GM12878 (cell line): ENCODE measurements around the gene CFI. TPM values are rescaled to one million over a fixed set of nuclear protein-coding genes. Genes with fewer than 3 reads are reported as not detected.

Experiments used
- BHLHE40 ChIP-seq, 2 experiments: fragments of 450-650 bp in 1 of 2; IDR thresholded peaks; 2 replicates each; pipeline ENCODE4 v1.6.1; 2011 to 2017; ENCODE audit warnings: low read depth in 2 of 2, borderline replicate concordance in 1 of 2, improper control_type of control experiment in 1 of 2, low read length in 1 of 2, mild to moderate bottlenecking in 1 of 2
- CEBPB ChIP-seq, 2 experiments: fragments of 150-350 bp in 1 of 2; IDR thresholded peaks; 2 replicates each; pipeline ENCODE4 v1.6.1; 2012 to 2014; ENCODE audit warnings: low read depth in 2 of 2, low read length in 2 of 2, borderline replicate concordance in 1 of 2, inconsistent platforms in 1 of 2
- CHD1 ChIP-seq: IDR thresholded peaks from 2 replicates; pipeline ENCODE4 v1.6.1; 2012; ENCODE audit warnings: low read depth, low read length, improper control_type of control experiment
- CREM ChIP-seq: IDR thresholded peaks from 2 replicates; pipeline ENCODE4 v1.6.1; 2014; ENCODE audit warnings: antibody characterized with exemption, low read depth
- HDAC6 ChIP-seq: fragments of 200-600 bp; sonication (generic); IDR thresholded peaks from one replicate; pipeline ENCODE4 v1.8.0; 2017; ENCODE audit warnings: antibody characterized with exemption; ENCODE audit not compliant: unreplicated experiment
- NFIC ChIP-seq: IDR thresholded peaks from 2 replicates; pipeline ENCODE4 v1.6.1; 2012; ENCODE audit warnings: low read depth, mild to moderate bottlenecking, inconsistent platforms, low read length, moderate library complexity
- NRF1 ChIP-seq: conservative IDR thresholded peaks from 2 replicates; pipeline ENCODE4 v1.6.1; 2011; ENCODE audit warnings: mild to moderate bottlenecking, low read depth, low read length, improper control_type of control experiment
- POLR2A ChIP-seq: IDR thresholded peaks from 2 replicates; pipeline ENCODE4 v1.6.1; 2011; ENCODE audit warnings: low read depth, mild to moderate bottlenecking, low read length
- RB1 ChIP-seq: fragments of 450-650 bp; formaldehyde crosslinking; IDR thresholded peaks from 2 replicates; pipeline ENCODE4 v1.6.1; 2017; ENCODE audit warnings: mild to moderate bottlenecking, borderline replicate concordance
- RBBP5 ChIP-seq: fragments of 200-600 bp; sonication (generic); conservative IDR thresholded peaks from 2 replicates; pipeline ENCODE4 v1.6.1; 2016
- SIN3A ChIP-seq: IDR thresholded peaks from 2 replicates; pipeline ENCODE4 v1.6.1; 2012; ENCODE audit warnings: low read depth, low read length, improper control_type of control experiment
- SMC3 ChIP-seq: IDR thresholded peaks from 2 replicates; pipeline ENCODE4 v1.6.1; 2011; ENCODE audit warnings: low read length, improper control_type of control experiment, borderline replicate concordance
- SRF ChIP-seq, 2 experiments: IDR thresholded peaks; 2 replicates each; pipeline ENCODE4 v1.6.1; 2011; ENCODE audit warnings: low read depth in 2 of 2, low read length in 2 of 2, mild to moderate bottlenecking in 1 of 2, moderate library complexity in 1 of 2
- ZNF24 ChIP-seq: fragments of 450-650 bp; IDR thresholded peaks from 2 replicates; pipeline ENCODE4 v1.6.1; 2017; ENCODE audit warnings: antibody characterized with exemption, mild to moderate bottlenecking
- polyA plus RNA-seq, 11 experiments: library from polyadenylated mRNA; depleted of rRNA in 4 of 11; unstranded in 6 of 11; stranded (reverse) in 5 of 11; fragments of >200 nt; fragmentation: Nextera tagmentation in 4 of 11; fragmentation: Illumina TruSeq in 1 of 11; extraction: Ambion mirVana in 4 of 11; extraction: Trizol in 1 of 11; gene quantifications; 1 replicate in 1 of 11; 2 replicates in 10 of 11; pipeline versions ENCODE4 v1.2.1 to v1.2.3, GENCODE V29; 2011 to 2016; ENCODE audit warnings: inconsistent platforms in 2 of 11, missing spikeins in 2 of 11, low read depth in 1 of 11
- total RNA-seq, 4 experiments: library from RNA; depleted of rRNA in 3 of 4; stranded (reverse); fragments of >200 nt in 3 of 4; fragmentation: Illumina TruSeq in 1 of 4; extraction: Trizol in 1 of 4; gene quantifications; 2 replicates each; pipeline versions ENCODE4 v1.2.1 to v1.2.3, GENCODE V29; 2013 to 2021
- TF ChIP-seq, protein P1 (sequence below): IDR thresholded peaks from 2 replicates; pipeline ENCODE4 v1.6.1; 2012; ENCODE audit warnings: mild to moderate bottlenecking, low read depth, low read length
- TF ChIP-seq, protein P2 (sequence below): fragments of 450-650 bp; IDR thresholded peaks from 2 replicates; pipeline ENCODE4 v1.6.1; 2017; ENCODE audit warnings: borderline replicate concordance
- TF ChIP-seq, protein P3 (sequence below): IDR thresholded peaks from 2 replicates; pipeline ENCODE4 v1.6.1; 2012; ENCODE audit warnings: improper control_type of control experiment, low read depth, low read length; ENCODE audit not compliant: insufficient replicate concordance

CFI gene
- total and polyA plus RNA-seq, 10 of the 15 experiments (the other 5 are each of a cell fraction or from before 2014, with no cell fraction given): 0.15 to 0.28 TPM; not detected in 8

DNA sequence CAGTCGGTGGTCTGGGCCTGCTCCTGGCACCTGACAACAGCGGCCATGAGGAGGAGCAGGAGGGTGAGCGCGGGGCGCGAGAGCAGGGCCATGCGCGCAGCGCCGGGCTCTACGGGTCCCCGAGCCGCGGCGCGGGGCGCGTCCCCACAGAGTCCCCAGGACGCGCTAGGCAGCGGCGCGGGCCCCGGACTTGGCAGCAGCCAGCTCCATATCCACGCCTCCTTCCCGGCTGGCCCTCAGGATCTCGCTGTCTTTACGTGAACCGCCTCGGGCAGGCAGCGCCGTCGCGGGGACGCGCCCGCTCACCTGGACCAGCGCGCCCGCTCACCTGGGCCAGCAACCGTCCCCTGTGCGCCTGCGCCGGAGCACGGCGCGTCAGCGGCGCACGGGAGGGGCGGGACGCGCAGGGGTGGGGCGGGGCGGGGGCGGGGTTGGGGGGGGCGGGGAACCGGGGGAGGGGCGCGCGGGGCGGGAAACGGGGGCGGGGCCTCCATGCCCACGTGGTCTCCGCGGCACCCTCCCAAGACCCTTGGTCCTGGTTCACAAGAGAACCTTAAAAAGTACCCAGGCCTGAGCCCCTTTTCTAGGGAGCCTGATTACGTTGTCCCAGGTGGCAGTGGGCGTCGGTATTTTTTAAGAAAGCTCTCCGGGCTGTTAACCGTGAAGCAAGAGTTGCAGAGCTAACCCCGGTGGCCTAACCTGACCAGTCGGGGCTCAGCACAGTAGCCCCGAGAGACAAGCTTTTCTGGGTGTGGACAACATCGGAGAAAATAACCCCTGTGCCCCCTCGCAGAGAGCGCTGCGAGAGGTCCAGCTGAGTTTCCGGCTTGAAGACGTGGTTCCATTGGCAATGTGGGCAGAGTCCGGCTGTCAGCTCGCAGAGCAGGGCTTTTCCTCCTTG is 71.8 kb downstream of the CFI start, which contains the start of gene PLA2G12A (continued):
- TF ChIP-seq NFIC (no peak), NRF1 (peak; percentile 65), SIN3A (no peak), RBBP5 (no peak), SMC3 (no peak), ZNF24 (no peak), SRF (IDR thresholded peaks at IDR 0.05; ENCODE audit: low read depth in 2 of 2, low read length in 2 of 2) (no peak), CHD1 (no peak), RB1 (peak; percentile 74; the same call in 1 of the 2 replicates), CEBPB (IDR thresholded peaks at IDR 0.05; ENCODE audit: borderline replicate concordance in 1 of 2, low read depth in 2 of 2, low read length in 2 of 2) (no peak), BHLHE40 (IDR thresholded peaks at IDR 0.05; ENCODE audit: borderline replicate concordance in 1 of 2, low read depth in 2 of 2, low read length in 1 of 2) (peak; percentile 42 to 83; a peak in 3 of 4 replicates), POLR2A (peak; percentile 75), CREM (no peak), HDAC6 (no peak)
- TF ChIP-seq, protein P1, sequence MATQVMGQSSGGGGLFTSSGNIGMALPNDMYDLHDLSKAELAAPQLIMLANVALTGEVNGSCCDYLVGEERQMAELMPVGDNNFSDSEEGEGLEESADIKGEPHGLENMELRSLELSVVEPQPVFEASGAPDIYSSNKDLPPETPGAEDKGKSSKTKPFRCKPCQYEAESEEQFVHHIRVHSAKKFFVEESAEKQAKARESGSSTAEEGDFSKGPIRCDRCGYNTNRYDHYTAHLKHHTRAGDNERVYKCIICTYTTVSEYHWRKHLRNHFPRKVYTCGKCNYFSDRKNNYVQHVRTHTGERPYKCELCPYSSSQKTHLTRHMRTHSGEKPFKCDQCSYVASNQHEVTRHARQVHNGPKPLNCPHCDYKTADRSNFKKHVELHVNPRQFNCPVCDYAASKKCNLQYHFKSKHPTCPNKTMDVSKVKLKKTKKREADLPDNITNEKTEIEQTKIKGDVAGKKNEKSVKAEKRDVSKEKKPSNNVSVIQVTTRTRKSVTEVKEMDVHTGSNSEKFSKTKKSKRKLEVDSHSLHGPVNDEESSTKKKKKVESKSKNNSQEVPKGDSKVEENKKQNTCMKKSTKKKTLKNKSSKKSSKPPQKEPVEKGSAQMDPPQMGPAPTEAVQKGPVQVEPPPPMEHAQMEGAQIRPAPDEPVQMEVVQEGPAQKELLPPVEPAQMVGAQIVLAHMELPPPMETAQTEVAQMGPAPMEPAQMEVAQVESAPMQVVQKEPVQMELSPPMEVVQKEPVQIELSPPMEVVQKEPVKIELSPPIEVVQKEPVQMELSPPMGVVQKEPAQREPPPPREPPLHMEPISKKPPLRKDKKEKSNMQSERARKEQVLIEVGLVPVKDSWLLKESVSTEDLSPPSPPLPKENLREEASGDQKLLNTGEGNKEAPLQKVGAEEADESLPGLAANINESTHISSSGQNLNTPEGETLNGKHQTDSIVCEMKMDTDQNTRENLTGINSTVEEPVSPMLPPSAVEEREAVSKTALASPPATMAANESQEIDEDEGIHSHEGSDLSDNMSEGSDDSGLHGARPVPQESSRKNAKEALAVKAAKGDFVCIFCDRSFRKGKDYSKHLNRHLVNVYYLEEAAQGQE: no peak
- TF ChIP-seq, protein P2, sequence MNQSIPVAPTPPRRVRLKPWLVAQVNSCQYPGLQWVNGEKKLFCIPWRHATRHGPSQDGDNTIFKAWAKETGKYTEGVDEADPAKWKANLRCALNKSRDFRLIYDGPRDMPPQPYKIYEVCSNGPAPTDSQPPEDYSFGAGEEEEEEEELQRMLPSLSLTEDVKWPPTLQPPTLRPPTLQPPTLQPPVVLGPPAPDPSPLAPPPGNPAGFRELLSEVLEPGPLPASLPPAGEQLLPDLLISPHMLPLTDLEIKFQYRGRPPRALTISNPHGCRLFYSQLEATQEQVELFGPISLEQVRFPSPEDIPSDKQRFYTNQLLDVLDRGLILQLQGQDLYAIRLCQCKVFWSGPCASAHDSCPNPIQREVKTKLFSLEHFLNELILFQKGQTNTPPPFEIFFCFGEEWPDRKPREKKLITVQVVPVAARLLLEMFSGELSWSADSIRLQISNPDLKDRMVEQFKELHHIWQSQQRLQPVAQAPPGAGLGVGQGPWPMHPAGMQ: no peak
- TF ChIP-seq, protein P3, sequence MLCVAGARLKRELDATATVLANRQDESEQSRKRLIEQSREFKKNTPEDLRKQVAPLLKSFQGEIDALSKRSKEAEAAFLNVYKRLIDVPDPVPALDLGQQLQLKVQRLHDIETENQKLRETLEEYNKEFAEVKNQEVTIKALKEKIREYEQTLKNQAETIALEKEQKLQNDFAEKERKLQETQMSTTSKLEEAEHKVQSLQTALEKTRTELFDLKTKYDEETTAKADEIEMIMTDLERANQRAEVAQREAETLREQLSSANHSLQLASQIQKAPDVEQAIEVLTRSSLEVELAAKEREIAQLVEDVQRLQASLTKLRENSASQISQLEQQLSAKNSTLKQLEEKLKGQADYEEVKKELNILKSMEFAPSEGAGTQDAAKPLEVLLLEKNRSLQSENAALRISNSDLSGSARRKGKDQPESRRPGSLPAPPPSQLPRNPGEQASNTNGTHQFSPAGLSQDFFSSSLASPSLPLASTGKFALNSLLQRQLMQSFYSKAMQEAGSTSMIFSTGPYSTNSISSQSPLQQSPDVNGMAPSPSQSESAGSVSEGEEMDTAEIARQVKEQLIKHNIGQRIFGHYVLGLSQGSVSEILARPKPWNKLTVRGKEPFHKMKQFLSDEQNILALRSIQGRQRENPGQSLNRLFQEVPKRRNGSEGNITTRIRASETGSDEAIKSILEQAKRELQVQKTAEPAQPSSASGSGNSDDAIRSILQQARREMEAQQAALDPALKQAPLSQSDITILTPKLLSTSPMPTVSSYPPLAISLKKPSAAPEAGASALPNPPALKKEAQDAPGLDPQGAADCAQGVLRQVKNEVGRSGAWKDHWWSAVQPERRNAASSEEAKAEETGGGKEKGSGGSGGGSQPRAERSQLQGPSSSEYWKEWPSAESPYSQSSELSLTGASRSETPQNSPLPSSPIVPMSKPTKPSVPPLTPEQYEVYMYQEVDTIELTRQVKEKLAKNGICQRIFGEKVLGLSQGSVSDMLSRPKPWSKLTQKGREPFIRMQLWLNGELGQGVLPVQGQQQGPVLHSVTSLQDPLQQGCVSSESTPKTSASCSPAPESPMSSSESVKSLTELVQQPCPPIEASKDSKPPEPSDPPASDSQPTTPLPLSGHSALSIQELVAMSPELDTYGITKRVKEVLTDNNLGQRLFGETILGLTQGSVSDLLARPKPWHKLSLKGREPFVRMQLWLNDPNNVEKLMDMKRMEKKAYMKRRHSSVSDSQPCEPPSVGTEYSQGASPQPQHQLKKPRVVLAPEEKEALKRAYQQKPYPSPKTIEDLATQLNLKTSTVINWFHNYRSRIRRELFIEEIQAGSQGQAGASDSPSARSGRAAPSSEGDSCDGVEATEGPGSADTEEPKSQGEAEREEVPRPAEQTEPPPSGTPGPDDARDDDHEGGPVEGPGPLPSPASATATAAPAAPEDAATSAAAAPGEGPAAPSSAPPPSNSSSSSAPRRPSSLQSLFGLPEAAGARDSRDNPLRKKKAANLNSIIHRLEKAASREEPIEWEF: no peak
